Stimulated activated CD8-positive, alpha-beta memory T cell treated with anti-CD3 and anti-CD28 coated beads, Interleukin-7, amount 100 ng/mL, for 48 hours (primary cell): ENCODE results near the gene NHP2.
A peak's percentile ranks its signal among the peaks of the same experiment; 100 is the strongest.

Experiments
- DNase-seq, 2 donors: peaks; one replicate each; pipeline ENCODE4 v3.0.0-alpha.2; 2020; ENCODE audit warnings: low read depth in 1 of 2; ENCODE audit errors: extremely low read depth in 1 of 2

The NHP2 gene

DNA sequence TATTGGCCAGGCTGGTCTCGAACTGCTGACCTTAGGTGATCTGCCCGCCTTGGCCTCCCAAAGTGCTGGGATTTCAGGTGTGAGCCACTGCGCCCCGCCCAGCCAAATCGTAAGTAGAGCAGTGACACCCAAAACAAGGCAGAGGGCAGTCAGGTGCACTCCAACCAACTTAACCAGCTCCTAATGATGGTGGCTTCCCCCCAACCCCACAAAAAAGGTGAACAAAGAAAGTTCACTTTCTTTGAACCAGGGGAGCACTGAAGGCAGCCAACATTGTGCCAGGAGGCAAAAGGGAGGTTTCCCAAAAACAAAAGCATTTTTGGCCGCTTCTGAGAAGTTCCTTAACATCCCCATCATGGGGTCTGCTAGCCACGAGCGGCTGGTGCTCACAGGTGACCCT, 23.9 kb upstream of the NHP2 start:
- no peak for DNase-seq

DNA sequence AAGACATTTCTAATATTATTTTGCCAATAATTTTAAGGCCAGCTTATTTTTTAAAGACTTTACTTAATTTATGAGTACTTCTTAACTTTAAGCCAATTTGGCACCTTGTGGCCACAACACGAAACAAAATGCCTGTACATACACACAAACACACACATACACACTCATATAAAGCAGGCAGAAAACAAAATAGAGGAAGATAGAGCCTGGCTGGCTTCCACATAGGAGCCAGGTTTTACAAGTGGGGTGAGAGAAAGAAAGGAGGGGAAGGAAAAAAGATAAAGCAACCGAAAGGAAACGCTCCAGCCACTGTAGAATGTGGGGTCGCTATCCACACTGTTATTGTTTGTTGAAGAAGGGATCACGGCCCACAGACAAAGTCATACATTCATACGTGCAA, 23.1 kb upstream of the NHP2 start:
- DNase-seq = no peak

DNA sequence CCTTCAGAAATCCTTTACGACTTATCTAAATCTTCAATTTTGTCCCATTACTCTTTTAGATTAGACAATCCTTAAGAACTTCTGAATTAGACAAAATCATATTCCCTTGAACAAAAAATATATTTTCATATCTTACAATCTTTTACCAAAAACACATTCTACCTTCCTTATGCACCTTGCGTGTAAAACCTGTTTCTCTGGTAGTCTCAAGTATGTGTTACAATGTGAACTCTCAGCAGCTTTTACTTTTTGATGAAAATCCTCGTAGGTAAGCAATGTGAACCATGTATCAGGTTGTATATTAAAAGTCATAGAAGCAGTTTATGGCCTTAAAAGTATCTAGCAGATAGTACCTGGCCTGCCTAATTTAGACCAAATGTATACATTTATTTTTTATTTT, 20.8 kb upstream of the NHP2 start:
- no peak for DNase-seq

DNA sequence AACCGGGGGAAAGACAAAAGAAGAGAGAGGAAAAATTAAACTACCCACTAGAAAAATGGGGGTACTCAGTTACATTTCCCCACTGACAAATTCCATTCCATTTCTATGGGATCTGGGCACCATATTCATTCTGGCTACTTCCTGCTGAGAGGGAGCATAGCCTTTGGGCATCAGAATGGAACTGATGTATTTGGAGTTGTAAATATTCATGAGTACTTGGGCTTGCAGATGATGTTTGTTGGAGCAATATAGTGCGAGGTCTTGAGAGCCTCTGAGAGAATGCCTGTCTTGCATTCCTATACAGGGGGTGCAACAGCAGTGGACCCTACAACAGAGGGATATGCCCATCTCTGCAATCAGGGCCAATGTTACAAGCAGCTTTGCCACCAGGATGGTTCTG, 16.8 kb upstream of the NHP2 start:
- no peak for DNase-seq

DNA sequence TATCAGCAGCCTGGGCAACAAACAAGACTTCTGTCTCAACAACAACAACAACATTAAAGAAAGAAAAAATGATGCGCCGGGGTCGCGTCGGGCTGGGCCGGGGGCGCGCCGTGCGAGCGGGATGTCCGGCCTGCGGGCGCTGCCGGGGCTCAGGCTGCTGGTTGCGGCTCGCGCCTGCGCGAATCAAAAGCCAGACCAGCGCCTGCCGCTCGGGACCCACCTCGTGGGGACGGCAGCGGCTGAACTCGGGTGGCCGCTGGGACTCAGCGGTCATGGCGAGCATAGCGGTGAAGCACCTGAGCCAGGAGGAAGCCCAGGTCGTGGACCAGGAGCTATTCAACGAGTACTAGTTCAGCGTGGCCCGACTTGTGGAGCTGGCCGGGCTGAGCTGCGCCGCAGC, 11.9 kb upstream of the NHP2 start:
- DNase-seq = no peak

DNA sequence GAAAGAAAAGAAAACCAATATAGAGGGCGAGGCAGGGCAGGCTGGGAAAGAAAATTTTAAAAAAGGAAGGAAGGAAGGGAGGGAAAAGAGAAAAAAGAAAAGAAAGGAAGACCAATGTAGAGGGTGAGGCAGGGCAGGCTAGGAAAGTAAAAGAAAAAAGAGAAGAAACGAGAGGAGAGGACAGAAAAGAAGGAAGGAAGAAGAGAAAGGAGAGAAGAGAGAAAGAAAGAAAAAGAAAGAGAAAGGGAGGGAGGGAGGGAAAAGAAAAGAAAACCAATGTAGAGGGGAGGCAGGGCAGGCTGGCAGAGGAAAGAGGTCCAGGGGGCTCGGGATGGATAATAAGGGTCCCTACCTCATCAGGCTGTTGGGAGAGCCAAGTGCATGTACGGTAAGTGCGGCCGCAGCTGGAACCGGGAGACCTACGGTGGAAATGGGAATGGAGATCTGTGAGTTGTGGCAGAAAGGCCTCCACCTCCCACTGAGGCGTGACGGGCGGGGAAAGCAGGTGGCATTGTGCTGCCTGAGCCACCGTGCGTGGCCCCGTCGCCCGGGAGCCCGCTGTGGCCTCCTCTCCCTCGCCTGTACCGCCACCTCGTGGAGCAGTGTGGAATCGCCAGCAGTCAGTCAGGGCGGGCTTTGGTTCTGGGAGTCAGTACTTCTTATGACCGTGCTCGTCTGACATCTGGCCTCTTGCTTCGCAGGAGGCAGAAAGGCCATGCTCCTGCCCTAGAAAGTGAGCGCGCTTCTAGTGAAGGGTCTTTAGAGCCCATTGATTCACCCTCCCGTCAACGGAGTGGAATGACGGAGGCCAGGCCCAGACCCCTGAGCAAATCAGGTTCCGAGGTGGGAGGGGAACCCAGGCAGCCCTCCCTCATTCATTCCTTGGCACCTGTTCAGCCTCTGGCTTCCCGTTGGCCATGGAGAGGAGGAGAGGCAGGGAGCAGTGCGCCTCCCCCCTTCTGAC, 10.4 kb upstream of the NHP2 start:
- DNase-seq = peak; percentile 76 to 79

DNA sequence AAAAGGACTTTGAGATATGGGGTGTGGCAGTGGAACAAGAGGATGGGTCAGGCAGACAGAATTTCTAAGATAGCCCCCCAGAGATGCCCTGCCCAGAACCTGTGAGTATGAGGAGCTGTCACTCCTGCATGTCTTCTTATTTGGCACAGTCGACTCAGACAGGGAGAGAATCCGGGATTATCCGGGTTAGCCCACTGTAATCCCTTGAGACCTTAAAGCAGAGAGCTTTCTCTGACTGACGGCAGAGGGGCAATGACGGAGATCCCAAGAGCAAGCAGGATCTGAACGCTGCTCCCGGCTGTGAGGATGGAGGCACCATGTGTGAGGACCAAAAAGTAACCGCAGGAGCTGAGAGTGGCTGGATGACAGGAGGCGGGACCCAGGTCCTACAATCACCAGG, 8.8 kb upstream of the NHP2 start:
- DNase-seq = no peak

DNA sequence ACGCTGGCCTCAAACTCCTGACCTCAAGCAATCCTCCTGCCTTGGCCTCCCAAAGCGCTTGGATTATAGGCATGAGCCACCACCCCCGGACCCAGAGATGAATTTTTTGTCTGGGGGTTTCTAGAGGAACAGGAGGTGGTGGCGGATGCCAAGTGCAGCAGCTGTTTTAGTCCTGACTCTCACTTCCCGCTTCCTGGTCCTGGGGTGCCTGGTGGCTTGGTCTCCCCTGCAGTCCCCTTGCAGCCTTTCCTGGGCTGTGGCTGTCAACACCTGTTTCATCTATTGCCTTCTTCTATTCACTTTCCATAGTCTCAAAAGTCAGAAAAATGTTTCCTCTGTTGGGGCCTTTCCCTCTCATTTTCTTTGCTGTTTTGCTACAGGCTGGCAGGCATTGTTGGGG, 6.5 kb upstream of the NHP2 start:
- no peak for DNase-seq

DNA sequence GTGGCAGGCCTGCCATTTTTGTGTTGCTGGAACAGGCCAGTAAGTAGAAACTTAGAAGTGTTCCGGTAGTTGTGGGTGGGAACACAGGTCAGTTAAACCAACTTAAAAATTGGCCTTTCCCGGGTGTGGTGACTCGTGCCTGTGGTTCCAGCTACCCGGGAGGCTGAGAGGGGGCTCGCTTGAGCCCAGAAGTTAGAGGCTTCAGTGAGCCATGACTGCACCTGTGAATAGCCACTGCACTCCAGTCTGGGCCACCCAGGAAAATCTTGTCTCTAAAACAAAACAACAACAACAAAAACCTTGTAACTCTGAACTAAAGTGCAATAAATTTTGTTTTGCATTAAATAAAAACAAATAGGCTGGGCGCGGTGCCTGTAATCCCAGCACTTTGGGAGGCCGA, 1.4 kb upstream of the NHP2 start:
- no peak for DNase-seq

DNA sequence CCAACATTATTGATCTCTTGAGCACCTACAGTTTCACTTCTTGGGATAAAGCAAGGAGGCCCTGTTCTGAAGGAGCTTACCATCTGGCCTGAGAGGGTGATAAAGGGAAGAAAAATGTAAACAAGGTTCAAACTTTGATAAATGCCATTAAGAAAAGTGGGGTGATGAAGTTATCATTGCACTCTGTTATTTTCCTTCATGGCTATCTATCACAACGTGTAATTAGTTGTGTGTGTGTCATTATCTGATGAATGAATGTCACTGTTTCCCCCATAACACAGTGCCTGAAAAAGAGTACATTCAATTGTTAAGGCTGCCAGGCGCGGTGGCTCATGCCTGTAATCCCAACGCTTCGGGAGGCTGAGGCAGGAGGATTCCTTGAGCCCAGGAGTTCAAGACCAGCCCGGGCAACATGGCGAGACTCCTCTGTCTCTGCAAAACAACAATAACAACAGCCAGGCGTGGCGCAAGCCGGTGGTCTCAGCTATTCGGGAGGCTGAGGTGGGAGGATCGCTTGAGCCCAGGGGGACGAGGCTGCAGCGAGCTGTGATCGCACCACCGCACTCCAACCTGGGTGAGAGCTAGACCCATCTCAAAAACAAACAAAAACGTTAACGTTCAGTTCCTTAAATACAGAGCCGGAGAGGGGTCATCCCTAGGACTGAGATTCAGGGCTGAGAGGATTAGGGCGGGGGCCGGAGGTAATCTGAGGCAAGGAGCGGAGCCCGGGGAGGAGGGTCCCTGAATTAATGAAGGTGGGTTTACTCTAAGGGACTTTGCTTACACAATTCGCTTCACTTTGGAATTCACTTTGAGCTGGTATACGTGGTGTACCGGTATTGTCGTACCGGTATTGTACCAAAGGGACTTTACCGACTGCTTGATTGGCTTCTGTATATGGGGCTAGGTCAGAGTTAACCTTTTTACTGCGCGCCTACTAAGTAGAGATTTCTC, 917 bp downstream of the NHP2 start:
- no peak for DNase-seq

DNA sequence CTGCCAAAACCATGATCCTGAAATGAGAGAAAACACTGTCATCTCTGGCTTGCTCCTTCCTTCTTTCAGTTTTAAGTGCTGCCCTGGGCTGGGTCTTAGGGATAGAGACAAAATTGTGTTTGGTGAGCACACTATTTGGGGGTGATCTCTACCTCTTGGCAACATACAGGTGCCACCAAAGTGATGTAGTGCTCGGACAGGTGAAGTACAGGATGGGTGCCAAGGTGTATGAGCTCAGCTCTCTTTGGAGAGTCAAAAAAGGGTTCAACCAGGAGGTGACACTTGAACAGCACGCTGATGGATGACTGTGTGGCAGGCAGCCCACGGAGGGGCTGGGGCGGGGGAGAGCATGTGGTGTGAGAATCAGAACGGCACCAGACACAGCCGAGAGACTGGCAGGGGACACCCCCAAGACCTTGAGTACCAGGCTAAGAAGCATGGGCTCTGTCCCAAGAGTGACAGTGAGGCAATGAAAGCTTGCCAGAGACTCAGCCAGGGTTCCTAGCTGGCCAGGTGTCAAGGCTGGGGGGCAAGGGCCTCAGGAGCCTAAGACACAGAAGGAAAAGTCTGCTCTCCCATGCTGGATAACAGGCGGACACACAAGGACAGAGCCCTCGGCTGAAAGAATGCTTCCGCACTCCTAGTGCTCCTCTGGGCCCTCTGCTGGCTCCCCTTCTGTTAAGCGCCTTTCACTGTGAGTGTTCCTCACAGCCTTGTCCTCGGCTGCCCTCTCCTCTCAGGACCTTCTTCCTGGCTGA, 2.5 kb downstream of the NHP2 start:
- DNase-seq = no peak

DNA sequence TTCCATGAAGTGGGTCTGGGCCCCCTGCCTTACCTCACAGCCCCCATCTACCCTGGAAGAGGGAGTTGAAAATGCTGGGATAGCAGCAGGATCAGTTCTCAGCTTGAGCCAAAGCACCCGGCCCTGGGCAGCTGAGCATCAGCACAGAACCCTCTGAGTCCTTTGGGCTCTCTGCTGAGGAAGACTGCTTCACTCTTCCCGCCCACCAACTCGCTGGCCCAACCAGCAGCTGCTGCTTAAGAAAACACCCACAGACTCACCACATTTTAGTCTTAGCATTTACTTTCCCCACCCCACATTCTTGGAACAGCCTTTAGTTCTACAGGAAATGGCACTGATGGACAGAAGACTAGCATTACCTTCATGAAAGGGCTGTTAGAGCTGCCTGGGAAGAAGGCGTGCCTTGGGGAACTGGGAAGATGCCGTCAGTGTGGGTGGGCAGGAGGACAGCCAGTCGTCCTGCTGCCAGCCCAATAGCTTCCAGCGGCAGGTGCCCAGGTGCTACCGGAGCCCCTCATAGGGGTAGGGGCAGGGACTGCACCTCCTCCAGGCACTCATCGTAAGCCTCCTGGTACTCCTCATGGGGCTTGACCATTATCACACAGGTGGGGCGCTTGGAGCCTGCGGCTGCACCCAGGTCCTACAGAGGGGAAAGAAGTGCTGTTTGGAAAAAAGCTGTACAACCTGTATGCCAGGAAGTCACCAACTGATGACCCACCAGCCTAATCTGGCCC, 4.3 kb downstream of the NHP2 start:
- no peak for DNase-seq

DNA sequence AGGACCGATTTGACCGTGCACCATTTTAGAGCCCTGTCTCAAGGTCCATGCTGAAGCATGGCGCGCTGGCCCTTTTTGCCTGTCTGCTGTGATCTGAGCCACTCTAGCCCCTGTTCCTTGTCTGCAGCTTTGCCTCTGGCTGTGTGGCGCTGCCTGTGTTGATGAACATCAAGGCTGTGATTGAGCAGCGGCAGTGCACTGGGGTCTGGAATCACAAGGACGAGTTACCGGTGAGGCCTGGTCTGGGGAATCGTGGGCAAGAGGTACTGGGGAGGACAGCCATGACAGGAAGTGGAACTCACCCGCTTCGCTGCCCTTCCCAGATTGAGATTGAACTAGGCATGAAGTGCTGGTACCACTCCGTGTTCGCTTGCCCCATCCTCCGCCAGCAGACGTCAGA, 6.3 kb downstream of the NHP2 start:
- no peak for DNase-seq

DNA sequence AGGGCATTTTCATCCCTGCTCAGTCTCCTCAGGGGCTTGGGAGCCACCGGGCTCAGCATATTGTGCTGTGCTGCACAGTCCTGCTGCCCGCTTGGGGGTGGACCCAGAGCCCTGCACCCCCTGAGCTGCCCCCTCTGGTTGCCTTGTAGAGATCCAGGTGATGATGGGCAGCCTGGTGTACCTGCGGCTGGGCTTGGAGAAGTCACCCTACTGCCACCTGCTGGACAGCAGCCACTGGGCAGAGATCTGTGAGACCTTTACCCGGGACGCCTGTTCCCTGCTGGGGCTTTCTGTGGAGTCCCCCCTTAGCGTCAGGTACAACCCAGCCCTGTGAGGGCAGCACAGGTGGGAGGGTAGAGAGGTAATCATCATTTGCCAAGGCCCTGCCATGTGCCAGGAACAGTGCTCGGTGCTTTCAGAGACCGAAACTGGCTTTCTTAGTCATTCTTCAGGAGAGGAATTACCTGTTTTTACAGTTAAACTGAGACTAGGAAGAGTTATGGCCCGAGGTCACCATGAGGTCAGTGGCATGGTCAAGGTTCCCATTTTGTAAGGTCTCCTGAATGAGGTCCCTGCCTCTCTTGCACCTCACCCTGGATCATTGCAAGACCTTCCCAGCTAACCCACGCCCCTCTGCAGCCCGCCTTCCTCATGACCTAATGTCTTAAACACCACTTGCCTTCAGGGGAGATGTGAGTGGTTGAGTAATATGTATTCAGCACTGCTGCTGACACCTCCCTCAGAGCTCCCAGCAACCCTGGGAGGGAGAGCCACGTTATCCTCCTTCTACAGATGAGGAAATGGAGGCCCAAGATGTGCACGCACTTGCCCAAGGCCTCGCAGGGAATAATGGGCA, 7.5 kb downstream of the NHP2 start:
- DNase-seq = no peak

DNA sequence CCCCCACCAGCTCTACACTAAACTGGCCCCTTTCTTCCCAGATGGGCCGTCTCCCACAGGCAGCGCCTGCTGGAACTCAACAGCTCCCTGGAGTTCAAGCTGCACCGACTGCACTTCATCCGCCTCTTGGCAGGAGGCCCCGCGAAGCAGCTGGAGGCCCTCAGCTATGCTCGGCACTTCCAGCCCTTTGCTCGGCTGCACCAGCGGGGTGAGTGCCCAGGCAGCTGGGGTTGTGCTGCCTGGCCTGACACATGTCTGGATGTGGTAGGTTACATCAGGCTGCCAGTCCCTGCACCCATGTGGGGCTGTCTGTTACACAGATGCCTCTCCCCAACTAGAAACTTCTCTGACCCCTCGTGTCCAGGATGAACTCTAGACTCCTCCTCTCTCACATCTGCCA, 9.8 kb downstream of the NHP2 start:
- no peak for DNase-seq

DNA sequence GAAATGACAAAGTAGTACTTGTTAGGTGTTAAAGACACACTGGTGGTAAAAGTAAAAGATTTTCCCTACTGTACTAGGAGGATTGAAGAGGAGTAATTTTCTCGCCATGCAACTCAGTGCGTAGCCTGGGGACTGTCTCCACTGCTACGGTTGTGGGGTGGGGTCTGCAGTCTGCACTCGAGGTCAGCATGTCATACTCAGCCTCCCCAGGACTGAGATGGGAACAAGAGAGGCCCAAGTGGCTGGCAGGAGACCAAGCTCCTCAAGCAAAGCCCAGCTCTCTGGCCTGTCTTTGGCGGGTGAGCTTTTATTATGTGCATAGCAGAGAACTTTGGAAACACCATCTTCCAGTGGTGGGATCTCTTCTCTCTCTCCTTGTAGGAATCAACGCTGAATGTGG, 10.4 kb downstream of the NHP2 start:
- DNase-seq = no peak

DNA sequence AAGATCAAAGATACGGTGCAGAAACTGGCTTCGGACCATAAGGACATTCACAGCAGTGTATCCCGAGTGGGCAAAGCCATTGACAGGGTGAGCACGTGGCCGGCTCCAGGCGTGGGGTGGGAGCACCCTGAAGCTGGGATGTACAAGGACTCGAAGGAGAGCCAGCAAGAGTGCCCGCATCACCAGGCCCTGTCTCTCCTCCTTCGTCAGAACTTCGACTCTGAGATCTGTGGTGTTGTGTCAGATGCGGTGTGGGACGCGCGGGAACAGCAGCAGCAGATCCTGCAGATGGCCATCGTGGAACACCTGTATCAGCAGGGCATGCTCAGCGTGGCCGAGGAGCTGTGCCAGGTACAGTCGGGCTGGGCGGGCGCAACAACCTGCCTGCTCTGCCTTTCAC, 11.0 kb downstream of the NHP2 start:
- DNase-seq = no peak

DNA sequence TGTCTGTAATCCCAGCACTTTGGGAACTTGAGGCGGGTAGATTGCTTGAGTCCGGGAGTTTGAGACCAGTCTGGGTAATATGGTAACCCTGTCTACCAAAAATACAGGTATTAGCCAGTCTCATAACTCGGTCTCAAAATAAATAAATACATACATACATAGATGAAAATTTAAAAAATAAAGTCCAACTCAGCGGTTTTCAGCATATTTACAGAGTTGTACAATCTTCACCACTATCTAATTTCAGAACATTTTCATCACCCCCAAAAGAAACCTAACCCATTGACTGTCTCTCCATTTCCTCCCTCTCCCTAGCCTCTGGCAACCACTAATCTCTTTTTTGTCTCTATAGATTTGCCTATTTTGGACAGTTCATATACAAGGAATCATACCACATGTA, 12.1 kb downstream of the NHP2 start:
- no peak for DNase-seq

DNA sequence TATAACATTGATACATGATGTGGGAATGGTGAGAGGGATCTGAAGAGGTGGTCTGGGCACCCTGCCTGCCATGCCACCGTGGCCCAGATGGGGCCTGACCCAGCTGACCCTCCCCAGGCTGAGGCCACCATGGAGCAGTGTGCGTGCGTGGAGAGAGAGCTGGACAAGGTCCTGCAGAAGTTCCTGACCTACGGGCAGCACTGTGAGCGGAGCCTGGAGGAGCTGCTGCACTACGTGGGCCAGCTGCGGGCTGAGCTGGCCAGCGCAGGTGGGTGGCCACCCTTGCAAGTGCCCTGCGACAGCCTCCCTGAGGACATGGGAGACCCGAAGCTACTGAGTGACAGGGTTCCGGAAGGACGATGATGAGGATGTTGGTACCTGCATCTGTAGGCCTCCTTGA, 15.7 kb downstream of the NHP2 start:
- DNase-seq = no peak

DNA sequence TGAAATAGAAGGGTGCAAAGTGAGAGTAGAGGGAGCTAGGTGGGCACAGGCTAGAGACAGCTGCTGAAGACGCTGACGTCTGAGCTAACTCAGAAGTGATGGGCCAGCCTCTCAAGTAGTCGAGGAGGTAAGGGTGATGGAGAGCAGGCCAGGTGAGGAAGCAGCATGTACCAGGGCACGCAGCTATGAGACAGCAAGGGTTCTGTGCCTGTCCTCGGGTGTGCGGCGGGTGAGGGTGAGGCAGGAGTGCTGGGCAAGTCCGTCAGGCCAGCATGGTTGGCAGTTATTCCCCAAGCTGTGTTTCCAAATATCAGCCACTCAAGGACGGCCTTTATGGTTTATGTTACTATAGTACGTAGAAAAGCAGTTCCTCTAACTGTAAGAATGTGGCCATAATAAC, 16.7 kb downstream of the NHP2 start:
- no peak for DNase-seq
